Esophagus (tissue), 2 donors: ENCODE data around the gene SRPK2. TPM values are rescaled to one million over a fixed set of nuclear protein-coding genes. Genes with fewer than 3 reads are reported as not detected.

ENCODE experiments used
- H3K27ac ChIP-seq, 2 donors: one replicate each; pipeline ENCODE4 v1.5.1; 2013; ENCODE audit warnings: low read depth in 2 of 2, mild to moderate bottlenecking in 2 of 2, inconsistent platforms in 1 of 2, low read length in 1 of 2, moderate library complexity in 1 of 2
- H3K27me3 ChIP-seq, 2 donors: one replicate each; pipeline ENCODE4 v1.6.1; 2013; ENCODE audit warnings: low read length in 2 of 2, control low read depth in 1 of 2, mild to moderate bottlenecking in 1 of 2; ENCODE audit not compliant: insufficient read depth in 2 of 2, control insufficient read depth in 1 of 2
- H3K36me3 ChIP-seq, 2 donors: one replicate each; pipeline ENCODE4 v1.6.1; 2013; ENCODE audit warnings: low read length in 1 of 2; ENCODE audit not compliant: control insufficient read depth in 2 of 2, insufficient read depth in 2 of 2
- H3K4me1 ChIP-seq, 2 donors: one replicate each; pipeline ENCODE4 v1.6.1; 2013; ENCODE audit warnings: low read length in 1 of 2; ENCODE audit not compliant: control insufficient read depth in 2 of 2, insufficient read depth in 2 of 2
- H3K4me3 ChIP-seq, 2 donors: one replicate each; pipeline ENCODE4 v1.5.1; 2013; ENCODE audit warnings: low read length in 2 of 2, mild to moderate bottlenecking in 2 of 2, low read depth in 1 of 2, moderate library complexity in 1 of 2
- H3K9me3 ChIP-seq, 2 donors: one replicate each; pipeline ENCODE4 v1.6.1; 2013; ENCODE audit warnings: mild to moderate bottlenecking in 2 of 2, low read depth in 1 of 2, low read length in 1 of 2, moderate library complexity in 1 of 2; ENCODE audit not compliant: control insufficient read depth in 2 of 2, insufficient read depth in 1 of 2
- WGBS, 2 donors: extraction: QIAGEN DNeasy Blood & Tissue Kit; methylation state at CpG; one replicate each; pipeline ENCODE4 v1.1.7; 2013; 5-methylcytosine and 5-hydroxymethylcytosine counted together
- polyA plus RNA-seq, 2 donors: library from polyadenylated mRNA; stranded (reverse); fragments of 200-250 nt; gene quantifications; one replicate each; pipeline ENCODE4 v1.2.3, GENCODE V29; 2013
- donor health status: healthy with polysubstance abuse.
- donor health status: Bipolar disorder and iron deficiency.

The SRPK2 gene
- polyA plus RNA-seq, 2 donors, result 8.9 to 11.6 TPM

DNA sequence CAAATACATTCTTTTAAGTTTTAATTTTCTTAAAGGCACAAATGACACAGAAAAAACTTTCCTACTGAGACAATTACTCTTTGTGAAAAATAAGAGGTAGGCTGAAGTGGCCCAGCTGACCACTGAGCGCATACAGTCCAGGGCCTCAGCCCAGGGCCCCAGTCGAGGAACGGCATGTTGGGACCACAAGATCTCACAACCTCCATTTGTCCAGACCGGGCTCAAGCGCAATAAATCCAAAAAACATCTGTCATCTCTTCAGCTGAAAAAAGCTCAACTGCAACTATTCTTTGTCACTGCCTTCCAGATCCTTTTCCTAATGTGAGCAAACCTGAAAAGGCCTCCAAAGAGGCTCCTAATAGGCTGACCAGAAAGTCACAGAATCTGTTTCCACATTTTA lies 165.8 kb downstream of the SRPK2 start:
- H3K27me3 ChIP-seq, result no peaks in the 10 kb centered on the region
- H3K4me1 ChIP-seq, result peaks cover 0 to 4% of the 10 kb centered on the region in 2 donors

DNA sequence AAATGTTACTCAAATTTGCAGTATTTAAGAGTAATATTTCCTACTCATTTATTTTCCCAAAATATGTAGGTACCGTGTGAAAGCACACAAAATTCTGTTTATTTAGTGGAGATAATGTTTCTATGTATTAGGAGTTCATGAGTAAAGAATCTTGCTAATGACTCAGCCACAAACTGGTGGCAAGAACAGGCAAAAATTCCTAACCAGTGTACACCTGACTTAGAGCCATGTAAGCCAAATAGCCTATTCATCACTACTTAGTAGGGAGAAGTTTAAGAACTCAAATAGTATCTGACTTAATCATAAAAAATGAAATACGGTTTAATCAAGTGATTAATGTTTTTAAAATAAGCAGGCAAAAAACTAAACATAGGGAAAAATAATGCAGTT lies 169.0 kb downstream of the SRPK2 start:
- Histone ChIP-seq H3K27ac (no peak overlapping the region), H3K36me3 (no peaks in the 10 kb centered on the region), H3K4me3 (no peak overlapping the region), H3K9me3 (no peaks in the 10 kb centered on the region), H3K4me1 (peaks cover 0 to 6% of the 10 kb centered on the region in 2 donors), H3K27me3 (no peaks in the 10 kb centered on the region)
- WGBS, 2 donors, result 44 to 54% methylated on average over 2 of the region's 2 CpGs

More for the DNA sequence above, 165.8 kb downstream of the SRPK2 start:
- H3K4me3 ChIP-seq, result no peak overlapping the region
- 88 to 92% methylated on average over 5 of the region's 5 CpGs for WGBS, 2 donors
- H3K9me3 ChIP-seq, result no peaks in the 10 kb centered on the region
- no peak overlapping the region for H3K27ac ChIP-seq
- no peaks in the 10 kb centered on the region for H3K36me3 ChIP-seq

DNA sequence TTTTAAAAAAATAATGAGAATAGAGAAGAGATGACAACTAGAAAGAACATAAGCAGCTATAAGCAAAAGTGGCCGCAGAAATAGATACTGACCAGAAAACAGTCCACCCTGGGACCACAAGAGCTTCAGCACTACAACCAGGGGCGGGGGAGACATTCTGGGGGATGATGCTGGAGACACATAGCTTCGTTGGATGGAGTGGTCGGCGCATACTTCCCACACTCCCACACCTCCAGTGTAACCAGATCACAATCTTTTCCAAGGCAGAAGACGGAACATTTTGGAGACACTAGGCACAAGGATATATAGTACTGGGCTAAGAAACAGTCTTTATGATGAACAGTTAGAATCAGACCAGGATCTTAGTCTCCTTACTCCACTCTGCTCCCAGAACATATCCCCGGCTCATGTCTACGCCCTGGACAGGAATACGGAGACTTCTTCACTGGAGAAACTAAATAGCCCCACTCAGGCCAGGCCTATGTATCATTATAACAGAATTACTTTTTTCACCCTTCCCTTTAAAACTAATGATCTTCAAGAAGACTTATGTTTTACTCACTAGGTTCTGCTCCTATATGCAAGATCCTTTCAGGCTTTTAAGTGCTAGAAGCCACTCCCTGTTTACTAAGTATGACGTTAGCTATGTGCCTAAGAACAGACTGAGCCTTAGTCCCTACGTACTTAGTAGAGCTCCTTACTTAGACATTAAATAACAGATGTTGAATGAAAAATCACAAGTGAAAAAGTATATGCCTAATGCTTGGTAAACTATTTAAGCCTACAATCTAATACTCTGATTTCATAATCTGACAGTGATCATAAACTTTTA lies 169.6 kb downstream of the SRPK2 start:
- Histone ChIP-seq H3K4me1 (peaks cover 0 to 6% of the 10 kb centered on the region in 2 donors), H3K27ac (peak overlapping the region; percentile 47 to 61), H3K36me3 (no peaks in the 10 kb centered on the region), H3K4me3 (no peak overlapping the region), H3K9me3 (no peaks in the 10 kb centered on the region), H3K27me3 (no peaks in the 10 kb centered on the region)
- 86 to 87% methylated on average over 11 of the region's 11 CpGs for WGBS, 2 donors

DNA sequence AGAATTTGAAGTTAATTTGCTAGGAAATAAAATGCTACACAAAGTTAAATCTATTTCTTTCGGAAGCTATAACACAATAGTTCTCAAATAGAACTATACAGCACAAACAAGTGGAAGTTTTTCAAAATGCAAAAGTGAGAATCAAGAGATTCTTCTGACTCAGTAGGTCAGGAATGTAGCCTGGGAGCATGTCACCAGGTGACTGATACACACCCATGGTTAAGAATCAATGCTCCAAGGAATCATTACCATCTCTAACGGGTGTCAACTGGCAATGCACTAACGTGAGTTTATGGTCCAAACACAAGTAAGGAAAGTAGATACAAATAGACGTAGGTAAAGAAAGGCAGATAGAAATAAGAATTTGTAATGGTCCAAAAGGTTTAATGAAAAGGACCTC lies 170.5 kb downstream of the SRPK2 start:
- no peaks in the 10 kb centered on the region for H3K27me3 ChIP-seq
- H3K36me3 ChIP-seq, result no peaks in the 10 kb centered on the region
- no peak overlapping the region for H3K4me3 ChIP-seq
- peak overlapping the region in 1 of 2 donors; percentile 53 for H3K27ac ChIP-seq
- peaks cover 0 to 6% of the 10 kb centered on the region in 2 donors for H3K4me1 ChIP-seq
- 57 to 65% methylated on average over 4 of the region's 4 CpGs for WGBS, 2 donors
- H3K9me3 ChIP-seq, result no peaks in the 10 kb centered on the region

DNA sequence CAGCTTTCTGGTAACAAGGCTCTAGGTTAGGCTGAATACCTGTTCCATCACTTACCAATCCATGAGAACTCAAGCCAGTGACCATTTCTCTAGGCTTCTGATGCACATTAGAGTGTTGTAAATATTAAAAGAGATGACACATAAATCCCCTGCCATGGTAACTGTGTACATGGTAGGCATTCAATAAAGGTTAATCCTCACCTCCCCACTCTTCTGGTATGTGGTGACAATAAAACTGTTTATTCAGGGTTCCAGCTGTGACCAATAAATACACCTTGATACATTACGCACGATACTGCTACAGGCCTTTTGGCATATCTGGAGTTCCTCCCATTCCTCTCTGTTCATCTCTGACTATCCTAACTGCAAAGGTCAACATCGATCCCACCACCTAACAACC lies 171.9 kb downstream of the SRPK2 start:
- H3K27ac ChIP-seq, result no peak overlapping the region
- no peaks in the 10 kb centered on the region for H3K9me3 ChIP-seq
- H3K36me3 ChIP-seq, result no peaks in the 10 kb centered on the region
- 77 to 86% methylated on average over 3 of the region's 3 CpGs for WGBS, 2 donors
- H3K4me1 ChIP-seq, result peaks cover 0 to 6% of the 10 kb centered on the region in 2 donors
- H3K27me3 ChIP-seq, result no peaks in the 10 kb centered on the region
- no peak overlapping the region for H3K4me3 ChIP-seq

DNA sequence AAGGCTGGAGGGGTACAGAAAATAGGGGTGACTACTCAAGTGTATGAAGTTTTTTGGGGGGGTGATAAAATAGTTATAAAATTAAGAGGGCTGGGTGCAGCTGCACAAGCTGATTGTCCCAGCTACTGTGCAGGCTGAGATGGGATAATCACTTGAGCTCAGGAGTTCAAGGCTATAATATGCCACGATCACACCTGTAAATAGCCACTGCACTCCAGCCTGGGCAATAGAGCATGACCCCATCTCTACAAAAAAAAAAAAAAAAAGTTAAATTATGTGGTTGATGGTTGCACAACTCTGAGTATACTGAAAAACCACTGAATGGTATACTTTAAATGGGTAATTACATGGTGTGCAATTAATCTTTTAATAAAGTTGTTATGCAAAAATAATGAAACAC lies 172.9 kb downstream of the SRPK2 start:
- 90 to 98% methylated on average over 1 of the region's 1 CpG for WGBS, 2 donors
- Histone ChIP-seq H3K27ac (no peak overlapping the region), H3K4me3 (no peak overlapping the region), H3K9me3 (no peaks in the 10 kb centered on the region), H3K27me3 (no peaks in the 10 kb centered on the region), H3K36me3 (no peaks in the 10 kb centered on the region), H3K4me1 (peaks cover 0 to 9% of the 10 kb centered on the region in 2 donors)

DNA sequence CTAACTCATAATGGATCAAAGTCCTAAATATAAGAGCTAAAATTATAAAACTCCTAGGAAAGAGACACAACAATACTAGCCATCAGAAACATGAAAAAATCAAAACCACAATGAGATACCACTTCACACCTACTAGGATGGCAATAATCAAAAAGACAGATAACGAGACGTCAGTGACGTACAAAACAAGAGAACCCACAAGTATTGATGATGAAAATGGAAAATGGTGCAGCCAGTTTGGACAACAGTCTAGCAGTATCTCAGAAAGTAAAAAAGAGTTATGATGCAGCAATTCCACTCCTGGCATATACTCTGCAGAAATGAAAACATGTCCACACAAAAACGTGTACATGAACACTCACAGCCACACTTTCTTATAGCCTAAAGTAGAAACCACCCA lies 173.5 kb downstream of the SRPK2 start:
- Histone ChIP-seq H3K4me3 (no peak overlapping the region), H3K27ac (no peak overlapping the region), H3K4me1 (peaks cover 0 to 13% of the 10 kb centered on the region in 2 donors), H3K9me3 (no peaks in the 10 kb centered on the region), H3K27me3 (no peaks in the 10 kb centered on the region), H3K36me3 (no peaks in the 10 kb centered on the region)
- WGBS, 2 donors, result 91 to 94% methylated on average over 4 of the region's 4 CpGs

DNA sequence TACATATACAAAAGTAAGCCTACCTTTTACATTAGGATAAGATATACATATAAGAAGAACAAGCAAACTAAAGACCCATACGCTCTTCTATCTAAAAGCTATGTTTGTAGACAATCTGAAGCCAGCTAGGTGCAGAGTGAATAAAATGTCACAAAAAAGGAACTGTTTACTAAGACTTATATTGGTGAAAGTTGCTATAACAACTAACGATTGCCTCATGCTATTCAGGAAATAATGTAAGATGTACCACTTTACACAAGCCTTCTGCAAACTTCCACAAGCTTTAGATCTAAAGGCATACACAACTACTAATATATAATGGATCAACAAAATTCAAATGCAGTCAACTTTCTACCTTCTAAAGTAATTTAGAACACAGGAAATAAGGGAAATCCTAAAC lies 175.1 kb downstream of the SRPK2 start:
- H3K27ac ChIP-seq, result no peak overlapping the region
- 69 to 78% methylated on average over 2 of the region's 2 CpGs for WGBS, 2 donors
- H3K27me3 ChIP-seq, result no peaks in the 10 kb centered on the region
- H3K36me3 ChIP-seq, result no peaks in the 10 kb centered on the region
- H3K4me1 ChIP-seq, result peaks cover 2 to 9% of the 10 kb centered on the region in 2 donors
- H3K4me3 ChIP-seq, result no peak overlapping the region
- no peaks in the 10 kb centered on the region for H3K9me3 ChIP-seq

DNA sequence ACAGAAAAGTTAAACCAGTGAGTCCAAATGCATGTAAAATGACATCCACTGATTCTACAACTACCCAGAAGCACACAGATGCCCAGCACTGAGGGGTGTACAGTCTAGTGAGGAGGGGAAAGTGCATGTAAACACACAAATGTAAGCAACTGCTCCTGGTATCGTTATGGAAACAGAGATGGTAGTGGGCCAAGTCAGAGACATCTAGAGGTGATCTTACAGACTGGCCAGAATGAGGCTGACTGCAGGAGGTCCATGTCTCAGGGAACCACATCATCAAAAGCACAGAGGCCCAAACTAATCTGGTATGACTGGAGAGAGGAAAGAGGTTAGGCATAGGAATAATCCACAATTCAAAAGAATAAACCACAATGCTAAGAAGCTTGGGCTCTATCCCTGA lies 176.5 kb downstream of the SRPK2 start:
- 83 to 88% methylated on average over 1 of the region's 1 CpG for WGBS, 2 donors
- Histone ChIP-seq H3K9me3 (no peaks in the 10 kb centered on the region), H3K4me3 (no peak overlapping the region), H3K27ac (no peak overlapping the region), H3K4me1 (peaks cover 2 to 7% of the 10 kb centered on the region in 2 donors), H3K27me3 (no peaks in the 10 kb centered on the region), H3K36me3 (no peaks in the 10 kb centered on the region)

DNA sequence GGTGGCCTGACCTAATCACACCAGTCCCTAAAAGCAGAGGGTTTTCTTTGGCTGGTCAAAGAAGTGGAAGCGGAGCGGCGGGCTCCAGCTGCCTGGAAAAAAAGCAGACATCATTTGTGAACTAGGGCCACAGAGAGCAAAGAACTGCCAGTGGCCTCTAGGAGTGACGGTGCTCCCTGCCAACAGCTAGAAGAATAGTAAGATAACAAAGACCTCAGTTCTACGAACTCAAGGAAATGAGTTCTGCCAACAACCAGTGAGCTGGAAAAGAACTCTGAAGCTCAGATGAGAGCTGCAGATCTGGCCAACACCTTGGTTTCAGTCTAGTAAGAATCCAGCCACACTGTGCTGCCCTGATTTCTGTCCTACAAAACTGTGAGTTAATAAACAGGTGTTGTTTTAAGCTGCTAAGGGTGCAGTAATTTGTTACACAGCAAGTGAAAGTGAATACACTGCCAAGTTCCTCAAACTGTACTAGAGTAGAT lies 178.0 kb downstream of the SRPK2 start:
- H3K27me3 ChIP-seq, result no peaks in the 10 kb centered on the region
- H3K9me3 ChIP-seq, result no peaks in the 10 kb centered on the region
- 47 to 67% methylated on average over 5 of the region's 5 CpGs for WGBS, 2 donors
- peaks cover 2 to 7% of the 10 kb centered on the region in 2 donors for H3K4me1 ChIP-seq
- peak overlapping the region; percentile 3 to 61 for H3K27ac ChIP-seq
- H3K36me3 ChIP-seq, result no peaks in the 10 kb centered on the region
- H3K4me3 ChIP-seq, result no peak overlapping the region
